ENCODE results near the gene CAMTA1. TPM values are rescaled to one million over a fixed set of nuclear protein-coding genes. Genes with fewer than 3 reads are reported as not detected.

Gene CAMTA1
- total RNA-seq, 2 donors from 2014 or later, result 100 to 102 TPM

DNA sequence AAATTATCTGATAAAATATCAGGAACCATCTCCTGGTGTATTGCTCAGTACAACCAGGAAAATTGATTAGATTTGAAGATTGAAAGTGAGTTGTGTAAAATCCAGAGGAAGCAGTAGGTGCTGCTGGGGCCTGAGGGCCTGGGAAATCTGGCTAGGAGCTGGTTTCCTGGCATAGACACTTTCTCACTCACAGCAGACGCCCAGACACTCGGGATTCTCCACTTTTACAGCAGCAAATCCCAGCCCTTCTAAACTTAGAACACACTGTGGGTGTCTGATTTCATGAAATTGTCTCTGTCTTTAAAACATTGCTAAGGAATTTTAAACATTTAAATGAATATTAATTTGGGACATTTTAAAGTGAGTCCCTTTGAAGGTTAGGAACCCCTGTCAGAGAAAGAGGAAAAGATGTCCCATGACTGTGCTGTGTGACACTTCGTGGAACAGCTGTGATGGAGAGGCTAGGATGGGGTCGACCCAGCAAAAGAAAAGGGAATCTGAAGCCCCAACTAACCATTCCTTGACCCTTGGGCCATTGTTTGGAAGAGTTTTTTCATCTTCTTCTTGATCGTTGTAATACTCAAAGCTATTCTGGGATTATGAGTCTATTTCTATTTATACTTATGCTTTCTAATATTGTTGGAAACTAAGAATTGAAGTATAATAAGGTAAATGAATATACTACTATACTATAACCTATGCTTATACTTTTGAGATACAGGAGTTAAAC, 936.9 kb downstream of the CAMTA1 start:
- TF ChIP-seq, protein P1, sequence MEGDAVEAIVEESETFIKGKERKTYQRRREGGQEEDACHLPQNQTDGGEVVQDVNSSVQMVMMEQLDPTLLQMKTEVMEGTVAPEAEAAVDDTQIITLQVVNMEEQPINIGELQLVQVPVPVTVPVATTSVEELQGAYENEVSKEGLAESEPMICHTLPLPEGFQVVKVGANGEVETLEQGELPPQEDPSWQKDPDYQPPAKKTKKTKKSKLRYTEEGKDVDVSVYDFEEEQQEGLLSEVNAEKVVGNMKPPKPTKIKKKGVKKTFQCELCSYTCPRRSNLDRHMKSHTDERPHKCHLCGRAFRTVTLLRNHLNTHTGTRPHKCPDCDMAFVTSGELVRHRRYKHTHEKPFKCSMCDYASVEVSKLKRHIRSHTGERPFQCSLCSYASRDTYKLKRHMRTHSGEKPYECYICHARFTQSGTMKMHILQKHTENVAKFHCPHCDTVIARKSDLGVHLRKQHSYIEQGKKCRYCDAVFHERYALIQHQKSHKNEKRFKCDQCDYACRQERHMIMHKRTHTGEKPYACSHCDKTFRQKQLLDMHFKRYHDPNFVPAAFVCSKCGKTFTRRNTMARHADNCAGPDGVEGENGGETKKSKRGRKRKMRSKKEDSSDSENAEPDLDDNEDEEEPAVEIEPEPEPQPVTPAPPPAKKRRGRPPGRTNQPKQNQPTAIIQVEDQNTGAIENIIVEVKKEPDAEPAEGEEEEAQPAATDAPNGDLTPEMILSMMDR (IDR thresholded peaks at IDR 0.05), result no peak
- TF ChIP-seq POLR2AphosphoS5 (IDR thresholded peaks at IDR 0.05), result no peak
- no peak for TF ChIP-seq POLR2A (IDR thresholded peaks at IDR 0.05)
- Histone ChIP-seq H3K4me1 (replicated peaks) (no peaks in the 10 kb centered on the region), H3K4me3 (no peak overlapping the region), H3K27ac (no peak overlapping the region), H3K36me3 (no peaks in the 10 kb centered on the region), H3K9me3 (no peaks in the 10 kb centered on the region), H3K27me3 (replicated peaks; ENCODE audit: insufficient read depth) (no peaks in the 10 kb centered on the region)
- DNase-seq (ENCODE audit: low spot score), result no peak
- intact Hi-C loops (cut with DNase I), result no loop called here
- WGBS, result 52% methylated on average over 5 of the region's 5 CpGs

GRCh38 chr1:7722670-7723012, 937.4 kb downstream of the CAMTA1 start:
- TF ChIP-seq POLR2A (IDR thresholded peaks at IDR 0.05) (no peak), POLR2AphosphoS5 (IDR thresholded peaks at IDR 0.05) (no peak)
- TF ChIP-seq, protein P1 (IDR thresholded peaks at IDR 0.05), result no peak
- Histone ChIP-seq H3K9me3 (no peaks in the 10 kb centered on the region), H3K27ac (no peak overlapping the region), H3K36me3 (no peaks in the 10 kb centered on the region), H3K4me3 (no peak overlapping the region), H3K27me3 (replicated peaks; ENCODE audit: insufficient read depth) (no peaks in the 10 kb centered on the region), H3K4me1 (replicated peaks) (no peaks in the 10 kb centered on the region)
- WGBS, result 88% methylated on average over 2 of the region's 2 CpGs
- DNase-seq (ENCODE audit: low spot score), result no peak
- intact Hi-C loops (cut with DNase I), result no loop called here

- 38% methylated on average over 7 of the region's 7 CpGs for WGBS
Observed at GRCh38 chr1:7726623-7727022, 941.4 kb downstream of the CAMTA1 start.

GRCh38 chr1:7727809-7728471, 942.7 kb downstream of the CAMTA1 start:
- no peak for DNase-seq (ENCODE audit: low spot score)
- intact Hi-C loops (cut with DNase I), result no loop called here
- Histone ChIP-seq H3K4me1 (replicated peaks) (no peaks in the 10 kb centered on the region), H3K9me3 (no peaks in the 10 kb centered on the region), H3K27ac (no peak overlapping the region), H3K36me3 (no peaks in the 10 kb centered on the region), H3K27me3 (replicated peaks; ENCODE audit: insufficient read depth) (no peaks in the 10 kb centered on the region), H3K4me3 (no peak overlapping the region)
- TF ChIP-seq POLR2AphosphoS5 (IDR thresholded peaks at IDR 0.05), result no peak
- no peak for TF ChIP-seq POLR2A (IDR thresholded peaks at IDR 0.05)
- WGBS, result 84% methylated on average over 14 of the region's 14 CpGs

More at GRCh38 chr1:7726623-7727022, 941.4 kb downstream of the CAMTA1 start:
- Histone ChIP-seq H3K27ac (no peak overlapping the region), H3K4me1 (replicated peaks) (no peaks in the 10 kb centered on the region), H3K27me3 (replicated peaks; ENCODE audit: insufficient read depth) (no peaks in the 10 kb centered on the region), H3K4me3 (no peak overlapping the region), H3K36me3 (no peaks in the 10 kb centered on the region), H3K9me3 (no peaks in the 10 kb centered on the region)
- TF ChIP-seq POLR2A (IDR thresholded peaks at IDR 0.05), result no peak
- TF ChIP-seq, protein P1 (IDR thresholded peaks at IDR 0.05), result no peak
- no peak for TF ChIP-seq POLR2AphosphoS5 (IDR thresholded peaks at IDR 0.05)
- no peak for DNase-seq (ENCODE audit: low spot score)
- intact Hi-C loops (cut with DNase I), result no loop called here

- no peaks in the 10 kb centered on the region for H3K9me3 ChIP-seq
- intact Hi-C loops (cut with DNase I), result loop anchor here (5.0 kb wide), 1 partner anchor 42 kb away; no protein-coding TSS in a partner anchor
- no peaks in the 10 kb centered on the region for H3K4me1 ChIP-seq (replicated peaks)
- no peak overlapping the region for H3K27ac ChIP-seq
- no peak for DNase-seq (ENCODE audit: low spot score)
- no peaks in the 10 kb centered on the region for H3K27me3 ChIP-seq (replicated peaks; ENCODE audit: insufficient read depth)
- H3K4me3 ChIP-seq, result no peak overlapping the region
- WGBS, result 95% methylated on average over 5 of the region's 5 CpGs
- TF ChIP-seq, protein P1 (IDR thresholded peaks at IDR 0.05), result no peak
- no peak for TF ChIP-seq POLR2AphosphoS5 (IDR thresholded peaks at IDR 0.05)
- H3K36me3 ChIP-seq, result no peaks in the 10 kb centered on the region
Observed at GRCh38 chr1:7729761-7730160, 944.5 kb downstream of the CAMTA1 start.

Measured in prostate gland (tissue), 2 donors.